Motor neuron (in vitro differentiated cells): ENCODE data around the gene FEM1C. TPM values are rescaled to one million over a fixed set of nuclear protein-coding genes. Genes with fewer than 3 reads are reported as not detected.
A peak's percentile ranks its signal among the peaks of the same experiment; 100 is the strongest.

Experiments
- ATAC-seq, 8 experiments: fragments of 200-7000 bp; cut with Tn5 transposase; replicated peaks in 6 of 8; 2 replicates each; pipeline ENCODE4 v1.8.0; 2021; ENCODE audit warnings: mild to moderate bottlenecking in 8 of 8, moderate library complexity in 8 of 8
- H3K27ac ChIP-seq, 2 donors: fragments of 250-450 bp; sonication (Bioruptor Pico); 2 replicates each; pipeline ENCODE4 v1.9.0; 2021; ENCODE audit warnings: antibody characterized with exemption in 2 of 2, mild to moderate bottlenecking in 2 of 2, moderate library complexity in 1 of 2
- H3K4me1 ChIP-seq, 2 donors: fragments of 250-450 bp; sonication (Bioruptor Pico); replicated peaks in 1 of 2; 2 replicates each; pipeline ENCODE4 v1.6.1; 2021; ENCODE audit warnings: antibody characterized with exemption in 2 of 2, mild to moderate bottlenecking in 2 of 2, moderate library complexity in 1 of 2
- H3K4me3 ChIP-seq, 5 donors: fragments of 250-450 bp; sonication (Bioruptor Pico); 2 replicates each; pipeline ENCODE4 v1.9.0; 2021; ENCODE audit warnings: antibody characterized with exemption in 5 of 5, mild to moderate bottlenecking in 5 of 5, moderate library complexity in 4 of 5
- WGBS, 10 experiments: fragments of 450-650 bp; shearing (Covaris generic); methylation state at CpG; one replicate each; pipeline ENCODE4 v1.0.0; 2022; 5-methylcytosine and 5-hydroxymethylcytosine counted together
- in situ Hi-C, 9 experiments: fragments of 400-800 bp; cut with MboI; loops; one replicate each; pipeline ENCODE4 v1.15.0; 2021; ENCODE audit warnings: low sequenced_read_pairs in 9 of 9, low pct_unique_long_range_greater_than_20kb in 2 of 9; ENCODE audit not compliant: unreplicated experiment in 9 of 9
- total RNA-seq, 8 experiments: library from RNA; unstranded; fragments of 300-600 nt; gene quantifications; 2 replicates each; pipeline versions ENCODE4 v1.2.3 to v1.2.4, GENCODE V29; 2022

FEM1C gene
- total RNA-seq, 8 experiments from 2014 or later = 15.8 to 27.9 (median 20.8) TPM

DNA sequence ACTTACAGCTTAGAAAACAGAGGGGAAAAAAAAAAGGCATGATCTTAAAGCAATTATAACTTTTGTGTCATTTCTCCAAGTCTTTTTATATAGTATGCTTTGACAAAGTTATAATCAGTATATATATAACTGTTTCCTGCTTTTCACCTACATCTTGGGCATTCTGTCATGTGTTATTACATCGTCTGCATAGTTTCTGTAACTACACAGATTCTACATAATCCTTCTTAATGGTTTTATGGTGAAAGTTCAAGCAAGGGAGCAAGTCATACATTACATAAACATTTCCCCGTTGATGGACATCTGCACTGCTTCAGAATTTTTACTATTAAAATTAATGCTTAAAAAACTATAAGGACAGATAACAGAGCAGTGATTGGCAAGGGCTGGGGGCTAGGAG is 12.1 kb downstream of the FEM1C start:
- peaks cover 24 to 46% of the 10 kb centered on the region in 2 donors for H3K4me1 ChIP-seq
- peak in 3 of 8 experiments; percentile 12 to 87 (median 44) for ATAC-seq
- no peak overlapping the region for H3K4me3 ChIP-seq
- WGBS, 10 experiments = 0 to 100% (median 84%) methylated on average over 1 to 2 of the region's 2 CpGs; no CpG with 5 or more reads in 2 of the 10 experiments
- in situ Hi-C loops = no loop called here
- H3K27ac ChIP-seq = no peak overlapping the region

GRCh38 chr5:115531787-115532367 is 12.7 kb downstream of the FEM1C start:
- ATAC-seq = peak in 2 of 8 experiments; percentile 9 to 11
- Histone ChIP-seq H3K4me3 (no peak overlapping the region), H3K4me1 (peaks cover 19 to 40% of the 10 kb centered on the region in 2 donors), H3K27ac (no peak overlapping the region)
- in situ Hi-C loops = no loop called here
- WGBS, 10 experiments = 14 to 100% (median 80%) methylated on average over 1 of the region's 1 CpG; no CpG with 5 or more reads in 3 of the 10 experiments

DNA sequence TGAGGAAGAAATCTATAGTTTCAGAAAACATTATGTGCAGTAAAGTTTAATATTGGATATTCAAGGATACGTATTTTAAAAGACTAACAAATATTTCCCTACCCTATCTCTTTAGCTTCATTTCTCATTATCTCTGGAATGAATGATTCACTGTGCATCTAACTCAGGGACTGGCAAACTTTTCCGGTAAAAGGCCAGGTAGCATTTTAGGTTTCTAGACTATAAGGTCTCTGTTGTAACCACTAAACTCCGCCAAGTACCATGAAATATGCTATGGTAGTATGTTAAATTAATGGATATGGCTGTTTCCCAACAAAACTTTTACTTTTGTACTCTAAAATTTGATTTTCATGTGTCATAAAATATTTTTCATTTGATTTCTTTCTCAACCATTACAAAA is 13.2 kb downstream of the FEM1C start:
- ATAC-seq = no peak
- H3K4me1 ChIP-seq = peaks cover 15 to 41% of the 10 kb centered on the region in 2 donors
- in situ Hi-C loops = no loop called here
- WGBS, 10 experiments = 88 to 100% (median 96%) methylated on average over 1 to 3 of the region's 3 CpGs; no CpG with 5 or more reads in 1 of the 10 experiments
- no peak overlapping the region for H3K27ac ChIP-seq
- H3K4me3 ChIP-seq = no peak overlapping the region

DNA sequence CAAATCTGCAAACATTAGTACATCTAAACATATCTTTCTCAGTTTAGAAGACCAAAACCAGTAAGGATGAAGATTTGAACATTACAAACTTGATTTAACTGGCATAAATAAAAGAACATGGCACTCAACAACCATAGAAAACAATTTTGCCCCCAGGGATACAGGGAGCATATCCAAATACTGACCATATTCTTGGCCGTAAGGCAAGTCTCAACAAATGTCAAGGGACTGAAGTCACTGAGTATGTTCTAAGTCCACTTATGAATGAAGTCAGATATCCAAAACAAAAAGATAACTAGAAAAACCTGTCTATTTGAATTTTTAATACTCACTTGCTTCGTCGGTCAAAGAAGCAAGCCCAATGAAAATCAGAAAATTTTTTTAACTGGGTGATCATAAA is 14.1 kb downstream of the FEM1C start:
- Histone ChIP-seq H3K4me3 (no peak overlapping the region), H3K27ac (no peak overlapping the region), H3K4me1 (peaks cover 13 to 39% of the 10 kb centered on the region in 2 donors)
- ATAC-seq = no peak
- in situ Hi-C loops = no loop called here
- 7 to 100% (median 85%) methylated on average over 2 to 3 of the region's 3 CpGs for WGBS, 10 experiments

- Histone ChIP-seq H3K27ac (no peak overlapping the region), H3K4me1 (peaks cover 0 to 22% of the 10 kb centered on the region in 2 donors), H3K4me3 (no peak overlapping the region)
- 48 to 100% (median 82%) methylated on average over 1 to 2 of the region's 2 CpGs; no CpG with 5 or more reads in 4 of the 10 experiments for WGBS, 10 experiments
- no peak for ATAC-seq
- in situ Hi-C loops = no loop called here
Measured at GRCh38 chr5:115526604-115527003, 18.0 kb downstream of the FEM1C start.

DNA sequence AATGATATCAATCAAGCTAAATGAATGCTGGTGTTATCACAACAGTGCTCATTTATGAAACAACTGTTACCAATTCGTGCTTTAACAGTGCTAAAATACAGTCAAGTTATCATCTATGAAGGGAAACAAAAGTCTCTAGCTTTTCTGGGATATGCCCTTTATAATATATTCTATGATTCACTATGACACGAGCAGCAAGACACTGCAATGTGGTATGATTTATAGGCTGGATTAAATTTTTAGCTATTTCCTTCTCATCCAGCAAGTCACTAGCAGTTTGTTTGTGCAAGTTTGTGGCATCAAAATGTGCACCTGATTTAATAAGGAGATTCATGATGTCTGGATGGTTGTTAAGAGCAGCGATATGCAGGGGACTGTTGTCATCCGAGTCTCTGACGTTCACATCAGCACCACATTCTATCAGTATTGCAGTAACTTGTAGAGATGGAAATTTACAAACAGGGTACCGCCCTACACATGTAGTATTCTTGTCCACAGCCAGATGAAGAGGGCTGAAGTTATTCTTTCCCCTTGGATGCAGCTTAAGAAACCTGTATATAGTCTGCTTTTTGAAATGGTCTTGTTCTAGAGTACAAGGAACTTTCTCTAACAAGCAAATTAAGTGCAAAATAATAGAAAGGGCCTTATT is 20.3 kb downstream of the FEM1C start:
- Histone ChIP-seq H3K27ac (no peak overlapping the region), H3K4me3 (no peak overlapping the region), H3K4me1 (peaks cover 0 to 18% of the 10 kb centered on the region in 2 donors)
- 52 to 96% (median 88%) methylated on average over 2 to 6 of the region's 6 CpGs for WGBS, 10 experiments
- peak in 3 of 8 experiments; percentile 41 to 93 (median 65) for ATAC-seq
- in situ Hi-C loops = no loop called here

DNA sequence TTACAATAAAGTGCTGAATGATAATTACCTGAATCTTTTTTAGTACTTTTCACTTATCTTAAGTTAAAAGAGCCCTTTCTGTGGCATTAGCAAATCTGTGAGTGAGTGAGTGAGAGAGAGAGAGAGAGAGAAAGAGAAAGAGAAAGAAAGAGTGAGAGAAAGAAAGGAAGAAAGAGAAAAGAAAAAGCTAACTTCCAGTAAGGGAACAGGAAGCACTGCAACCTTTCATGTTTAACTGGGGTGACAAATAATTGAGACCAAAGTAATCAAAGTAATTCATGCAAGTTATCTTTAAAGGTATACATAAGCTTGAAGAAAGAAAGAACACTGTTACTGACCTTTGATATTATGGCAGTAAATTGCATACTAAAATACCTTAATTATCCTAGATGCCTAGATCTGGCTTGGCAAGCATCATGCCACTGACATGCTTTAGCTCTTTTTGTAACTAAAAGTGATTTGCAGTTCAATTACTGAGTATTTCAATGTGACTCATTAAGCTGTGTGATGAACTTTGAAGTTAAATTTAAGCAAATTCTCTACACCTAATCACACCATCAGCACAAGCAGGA is 21.7 kb downstream of the FEM1C start:
- Histone ChIP-seq H3K4me3 (no peak overlapping the region), H3K27ac (no peak overlapping the region), H3K4me1 (peaks cover 0 to 14% of the 10 kb centered on the region in 2 donors)
- in situ Hi-C loops = no loop called here
- no peak for ATAC-seq

DNA sequence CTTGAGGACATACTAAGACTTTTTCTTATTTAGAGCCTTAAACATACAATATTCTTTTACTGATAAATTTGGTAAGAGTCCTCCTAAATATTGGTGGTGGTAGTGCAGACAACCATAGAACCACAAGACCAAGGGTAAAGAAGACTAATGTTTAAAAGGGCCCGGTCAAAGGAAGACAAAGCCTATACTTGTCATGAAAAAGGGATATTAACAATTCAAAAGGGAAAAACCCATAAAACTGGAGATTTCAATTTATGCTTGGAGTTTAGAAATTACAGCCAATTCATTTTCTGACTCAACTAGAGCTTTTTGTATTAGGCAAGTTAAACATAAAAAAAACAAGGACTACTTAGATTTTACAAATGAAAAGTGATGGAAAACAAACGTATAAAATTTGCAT is 24.4 kb downstream of the FEM1C start:
- Histone ChIP-seq H3K4me3 (no peak overlapping the region), H3K4me1 (peaks cover 0 to 9% of the 10 kb centered on the region in 2 donors), H3K27ac (no peak overlapping the region)
- ATAC-seq = no peak
- in situ Hi-C loops = no loop called here
- 43 to 89% (median 67%) methylated on average over 1 to 2 of the region's 2 CpGs; no CpG with 5 or more reads in 1 of the 10 experiments for WGBS, 10 experiments

DNA sequence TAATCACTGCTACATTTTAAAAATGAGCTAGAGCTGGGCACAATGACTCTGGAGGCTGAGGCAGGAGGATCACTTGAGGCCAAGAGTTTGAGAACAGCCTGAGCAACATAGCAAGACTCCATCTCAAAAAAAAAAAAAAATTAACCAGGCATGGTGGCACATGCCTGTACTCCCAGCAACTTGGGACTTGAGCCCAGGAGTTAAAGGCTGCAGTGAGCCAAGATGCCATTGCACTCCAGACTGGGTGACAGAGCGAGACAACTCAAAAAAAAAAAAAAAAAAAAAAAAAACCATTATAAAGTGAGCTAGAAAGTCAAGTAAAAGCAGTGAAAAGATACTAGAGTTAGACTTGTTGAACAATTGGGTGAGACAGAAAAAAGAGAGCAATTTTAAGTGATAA is 28.2 kb downstream of the FEM1C start:
- no peak overlapping the region for H3K27ac ChIP-seq
- no peak overlapping the region for H3K4me3 ChIP-seq
- ATAC-seq = no peak
- in situ Hi-C loops = no loop called here
- H3K4me1 ChIP-seq = peaks cover 0 to 9% of the 10 kb centered on the region in 2 donors
- 80 to 100% (median 94%) methylated on average over 1 of the region's 1 CpG; no CpG with 5 or more reads in 6 of the 10 experiments for WGBS, 10 experiments

- Histone ChIP-seq H3K4me3 (no peak overlapping the region), H3K27ac (no peak overlapping the region), H3K4me1 (no peaks in the 10 kb centered on the region)
- ATAC-seq = peak in 1 of 8 experiments; percentile 9
- in situ Hi-C loops = no loop called here
- 7 to 89% (median 63%) methylated on average over 1 to 5 of the region's 5 CpGs; no CpG with 5 or more reads in 1 of the 10 experiments for WGBS, 10 experiments
Measured at GRCh38 chr5:115514220-115514619, 30.4 kb downstream of the FEM1C start.

DNA sequence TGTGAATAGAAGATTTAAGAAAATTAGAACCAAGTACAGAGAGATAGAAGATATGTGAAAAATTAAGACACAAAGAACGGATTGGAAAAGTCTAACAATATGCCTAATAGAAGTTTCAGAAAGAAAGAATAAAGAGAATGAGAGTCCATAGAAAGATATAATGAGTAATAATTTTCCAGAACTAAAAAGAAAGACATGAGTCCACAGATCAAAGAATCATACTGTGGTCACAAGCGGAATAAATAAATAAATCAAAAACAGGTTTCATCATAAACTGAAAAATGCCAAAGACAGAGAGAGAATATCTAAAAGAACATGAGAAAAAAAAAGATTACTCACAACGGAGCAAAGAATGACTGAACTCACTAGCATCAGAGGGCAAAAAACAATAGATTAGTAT is 32.9 kb downstream of the FEM1C start:
- WGBS, 10 experiments = 36 to 100% (median 71%) methylated on average over 2 to 3 of the region's 3 CpGs; no CpG with 5 or more reads in 1 of the 10 experiments
- peaks cover 0 to 13% of the 10 kb centered on the region in 2 donors for H3K4me1 ChIP-seq
- no peak overlapping the region for H3K27ac ChIP-seq
- no peak for ATAC-seq
- in situ Hi-C loops = no loop called here
- H3K4me3 ChIP-seq = no peak overlapping the region

GRCh38 chr5:115510145-115510645 is 34.4 kb downstream of the FEM1C start:
- H3K4me3 ChIP-seq = no peak overlapping the region
- peaks cover 0 to 13% of the 10 kb centered on the region in 2 donors for H3K4me1 ChIP-seq
- H3K27ac ChIP-seq = no peak overlapping the region
- in situ Hi-C loops = no loop called here
- WGBS, 10 experiments = 0 to 100% (median 38%) methylated on average over 1 of the region's 1 CpG; no CpG with 5 or more reads in 1 of the 10 experiments
- ATAC-seq = peak in 1 of 8 experiments; percentile 41

GRCh38 chr5:115509547-115509946 is 35.0 kb downstream of the FEM1C start:
- Histone ChIP-seq H3K4me1 (peaks cover 0 to 13% of the 10 kb centered on the region in 2 donors), H3K27ac (no peak overlapping the region), H3K4me3 (no peak overlapping the region)
- in situ Hi-C loops = no loop called here
- WGBS, 10 experiments = 17 to 100% (median 100%) methylated on average over 1 to 2 of the region's 2 CpGs; no CpG with 5 or more reads in 3 of the 10 experiments
- no peak for ATAC-seq
